NCI-H774 (cell line): ENCODE results near the gene JTB.
A peak's percentile ranks its signal among the peaks of the same experiment; 100 is the strongest.
"Not testable (repeated sequence)": the region's sequence is repeated elsewhere in the genome, so short reads cannot be mapped to it uniquely, and the experiment has no call there.

ENCODE experiments used
- DNase-seq: peaks from one replicate; lab custom pipeline; 2025; lab: John Stamatoyannopoulos, UW

JTB gene

DNA sequence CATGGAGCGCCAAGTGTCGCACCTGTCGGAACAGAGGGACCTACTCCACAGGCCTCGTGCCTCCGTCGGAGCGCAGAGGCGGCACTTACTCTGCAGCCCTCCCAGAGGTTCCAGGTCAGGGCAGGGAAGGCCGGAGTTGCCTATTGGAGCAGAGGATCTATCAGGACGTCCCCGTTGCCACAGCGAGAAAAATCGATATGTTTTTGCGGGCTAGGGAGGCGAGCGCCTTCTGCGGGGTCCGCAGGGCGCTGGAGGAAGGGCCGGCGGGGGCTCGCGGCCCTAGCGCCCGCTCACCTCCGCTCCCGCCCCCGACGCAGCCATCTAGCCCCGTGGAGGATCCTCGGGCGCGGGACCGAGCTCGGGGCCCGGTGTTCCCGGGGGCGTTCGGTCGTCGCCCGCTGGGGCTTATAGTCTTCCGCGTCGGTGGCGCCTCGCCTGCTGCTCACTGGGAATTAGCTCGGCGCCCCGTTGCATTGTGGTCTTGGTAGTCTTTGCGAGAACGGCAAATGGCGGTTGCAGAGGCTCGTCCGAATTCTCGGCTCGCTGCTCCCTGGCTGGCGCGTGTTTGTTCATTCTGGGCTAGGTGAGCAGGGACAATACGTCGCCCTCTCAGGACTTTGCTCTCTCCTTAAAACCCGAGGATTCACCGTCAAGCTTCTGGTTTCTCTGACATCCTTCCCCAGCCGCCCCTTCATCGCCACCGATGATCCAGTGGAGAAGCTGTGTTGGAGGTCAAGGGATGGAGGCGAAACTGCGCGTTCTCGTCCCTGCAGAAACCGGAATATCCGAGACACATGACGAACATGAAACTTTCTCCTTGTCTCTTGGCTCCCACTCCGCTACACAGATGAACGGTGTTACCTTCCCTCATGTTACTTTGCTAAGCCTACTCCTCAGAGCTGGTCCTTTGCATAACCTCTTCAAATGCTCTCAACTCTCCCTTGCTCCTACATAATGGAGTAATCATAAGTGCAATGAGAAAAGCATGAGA, at the start of gene JTB:
Gene JTB, minus strand, starts transcription at position 425 of the 991 bp plus-strand sequence. Its CDS starts 422 bp downstream, at position 3.
- peak; percentile 88 for DNase-seq

DNA sequence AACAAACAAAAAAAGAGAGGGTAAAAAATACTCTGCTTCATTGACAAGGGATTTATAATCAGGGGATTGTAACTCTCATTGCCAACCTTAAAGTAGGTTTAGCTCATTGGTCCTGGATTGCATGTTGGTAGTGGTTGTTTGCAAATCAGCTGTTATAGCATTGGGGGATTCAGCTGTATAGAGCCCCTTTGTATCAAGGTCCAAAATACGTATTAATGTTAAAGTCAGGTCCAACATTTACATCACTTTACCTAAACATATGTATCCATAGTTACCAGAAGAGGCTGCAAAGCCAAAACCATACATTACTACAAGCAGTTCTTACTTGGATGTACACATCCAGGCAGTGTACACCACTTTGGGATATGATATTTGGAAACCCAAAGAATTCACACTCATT, 42.5 kb upstream of the JTB start:
- no peak for DNase-seq

DNA sequence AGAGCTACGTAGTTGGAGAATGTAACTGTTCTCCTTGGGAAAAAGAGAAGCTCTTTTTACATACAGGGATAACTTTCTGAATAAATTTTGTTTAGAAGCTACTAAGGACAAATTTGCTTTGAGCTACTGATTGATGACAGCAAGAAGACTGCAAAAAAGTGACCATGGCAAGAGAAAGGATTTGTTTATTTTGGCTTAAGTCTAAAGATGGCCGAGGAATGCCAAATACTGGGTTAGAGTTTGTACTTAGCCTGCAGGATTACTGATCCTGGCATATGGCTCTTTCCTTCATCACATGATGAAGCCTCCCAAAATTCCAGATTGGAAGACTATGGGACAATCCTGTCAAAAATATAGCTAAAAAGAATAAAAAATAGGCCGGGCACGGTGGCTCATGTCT, 41.8 kb upstream of the JTB start:
- DNase-seq, result no peak

DNA sequence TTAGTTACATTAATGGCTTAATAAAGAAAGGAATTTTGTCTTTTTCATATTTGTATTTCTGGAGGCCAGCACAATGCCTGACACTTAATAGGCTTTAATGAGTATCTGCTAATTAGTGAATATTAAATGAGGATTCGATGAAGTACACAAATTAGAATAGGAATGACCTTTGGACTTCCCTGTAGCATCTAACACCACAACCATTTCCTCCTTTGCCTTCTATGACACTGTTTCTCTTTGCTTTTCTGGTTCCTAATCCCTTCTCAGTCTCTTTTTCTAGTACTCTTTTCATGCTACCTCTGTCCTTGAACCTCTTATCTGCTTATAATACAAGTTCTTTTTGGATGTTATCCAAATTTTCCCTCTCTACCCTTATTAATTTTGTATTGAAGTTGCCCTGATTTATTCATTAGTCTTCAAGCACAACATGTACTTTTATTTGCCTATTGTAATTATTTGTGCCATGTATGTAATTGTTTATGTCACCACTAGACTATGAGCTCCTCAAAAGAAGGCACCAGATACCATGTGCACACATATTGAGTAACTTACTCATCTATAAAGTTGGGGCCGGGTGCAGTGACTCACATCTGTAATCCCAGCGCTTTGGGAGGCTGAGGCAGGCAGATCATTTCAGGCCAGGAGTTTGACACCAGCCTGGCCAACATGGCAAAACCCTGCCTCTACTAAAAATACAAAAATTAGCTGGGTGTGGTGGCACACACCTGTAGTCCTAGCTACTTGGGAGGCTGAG, 36.9 kb upstream of the JTB start:
- no peak for DNase-seq

DNA sequence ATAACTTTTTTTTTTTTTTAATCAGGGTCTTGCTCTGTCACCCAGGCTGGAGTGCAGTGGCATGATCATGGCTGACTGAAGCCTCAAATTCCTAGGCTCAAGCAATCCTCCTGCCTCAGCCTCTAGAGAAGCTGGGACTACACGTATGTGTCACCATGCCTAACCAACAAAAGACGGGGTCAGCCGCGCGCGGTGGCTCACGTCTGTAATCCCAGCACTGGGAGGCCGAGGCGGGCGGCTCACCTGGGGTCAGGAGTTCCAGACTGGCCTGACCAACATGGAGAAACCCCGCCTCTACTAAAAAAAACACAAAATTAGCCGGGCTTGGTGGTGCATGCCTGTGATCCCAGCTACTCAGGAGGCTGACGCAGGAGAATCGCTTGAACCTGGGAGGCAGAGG, 35.1 kb upstream of the JTB start:
- DNase-seq, result not testable (repeated sequence)

DNA sequence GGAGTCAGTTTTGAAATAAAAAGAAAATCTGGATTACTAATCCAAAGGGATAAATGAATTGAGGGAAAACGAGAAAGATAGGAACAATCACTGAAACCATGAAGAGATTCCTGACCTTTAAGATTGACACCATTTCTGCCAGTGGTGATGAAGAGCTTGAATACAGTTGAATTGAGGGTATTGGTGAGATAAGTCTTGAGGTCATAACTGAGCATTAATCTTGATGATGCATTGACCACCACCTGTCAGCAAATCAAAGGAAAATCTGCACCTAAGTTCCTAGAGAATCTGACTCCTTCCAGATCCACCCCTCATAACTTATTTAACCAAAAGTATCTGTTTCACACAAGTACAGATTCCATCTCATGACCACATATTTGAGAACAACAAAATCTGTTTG, 34.7 kb upstream of the JTB start:
- DNase-seq, result no peak

DNA sequence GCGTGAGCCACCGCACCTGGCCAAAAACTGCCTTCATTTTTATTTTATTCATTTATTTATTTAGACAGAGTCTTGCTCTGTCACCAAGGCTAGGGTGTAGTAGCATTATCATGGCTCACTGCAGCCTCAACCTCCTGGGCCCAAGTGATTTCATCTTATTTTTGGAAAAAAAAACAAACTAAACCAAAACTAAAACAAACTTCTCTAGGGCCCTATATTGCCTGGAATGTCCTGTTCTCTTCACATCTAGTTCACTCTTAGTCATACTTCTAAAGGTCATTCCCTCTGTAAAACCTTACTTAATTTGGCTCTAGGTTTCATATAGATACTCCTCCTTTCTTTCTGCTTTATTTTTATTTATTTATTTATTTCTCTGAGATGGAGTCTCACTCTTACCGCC, 28.7 kb upstream of the JTB start:
- no peak for DNase-seq

DNA sequence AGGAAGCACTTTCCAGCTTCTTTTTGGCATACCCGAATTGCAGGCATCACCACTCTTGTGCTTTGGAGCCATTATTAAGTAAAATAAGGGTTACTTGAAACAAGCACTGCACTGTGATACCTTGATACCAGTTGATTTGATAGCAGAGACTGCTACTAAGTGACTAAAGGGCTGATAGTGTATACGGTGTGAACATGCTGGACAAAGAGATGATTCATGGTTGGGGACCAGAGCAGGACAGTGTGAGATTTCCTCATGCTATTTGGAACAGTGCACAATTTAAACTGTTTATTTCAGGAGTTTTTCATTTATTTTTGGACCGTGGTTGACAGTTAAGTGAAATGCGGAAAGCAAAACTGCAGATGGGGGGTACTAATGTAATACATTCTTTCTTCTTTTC, 22.9 kb upstream of the JTB start:
- DNase-seq, result no peak

DNA sequence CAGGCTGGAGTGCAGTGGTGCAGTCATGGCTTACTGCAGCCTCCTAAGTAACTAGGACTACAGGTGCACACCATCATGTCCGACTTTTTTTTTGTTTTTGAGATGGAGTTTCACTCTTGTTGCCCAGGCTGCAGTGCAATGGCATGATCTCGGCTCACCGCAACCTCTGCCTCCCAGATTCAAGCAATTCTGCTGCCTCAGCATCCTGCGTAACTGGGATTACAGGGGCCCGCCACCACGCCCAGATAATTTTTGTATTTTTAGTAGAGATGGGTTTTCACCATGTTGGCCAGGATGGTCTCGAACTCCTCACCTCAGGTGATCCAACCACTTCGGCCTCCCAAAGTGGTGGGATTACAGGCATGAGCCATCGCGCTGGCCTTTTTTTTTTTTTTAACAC, 19.4 kb upstream of the JTB start:
- not testable (repeated sequence) for DNase-seq

DNA sequence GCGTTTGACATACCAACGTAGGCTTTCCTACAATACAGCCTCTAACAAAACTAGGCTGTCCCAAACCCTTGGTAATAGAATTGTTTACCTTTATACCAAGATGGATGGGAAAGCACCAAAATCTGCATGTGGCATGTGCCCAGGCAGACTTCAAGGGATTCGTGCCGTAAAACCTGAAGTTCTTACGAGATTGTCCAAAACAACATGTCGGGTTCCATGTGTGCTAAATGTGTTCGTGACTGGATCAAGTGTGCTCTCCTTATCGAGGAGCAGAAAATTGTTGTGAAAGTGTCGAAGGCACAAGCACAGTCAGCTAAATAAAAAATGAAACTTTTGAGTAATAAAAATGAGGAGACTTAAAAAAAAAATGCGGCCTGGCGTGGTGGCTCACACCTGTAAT, 18.2 kb upstream of the JTB start:
- DNase-seq, result no peak

DNA sequence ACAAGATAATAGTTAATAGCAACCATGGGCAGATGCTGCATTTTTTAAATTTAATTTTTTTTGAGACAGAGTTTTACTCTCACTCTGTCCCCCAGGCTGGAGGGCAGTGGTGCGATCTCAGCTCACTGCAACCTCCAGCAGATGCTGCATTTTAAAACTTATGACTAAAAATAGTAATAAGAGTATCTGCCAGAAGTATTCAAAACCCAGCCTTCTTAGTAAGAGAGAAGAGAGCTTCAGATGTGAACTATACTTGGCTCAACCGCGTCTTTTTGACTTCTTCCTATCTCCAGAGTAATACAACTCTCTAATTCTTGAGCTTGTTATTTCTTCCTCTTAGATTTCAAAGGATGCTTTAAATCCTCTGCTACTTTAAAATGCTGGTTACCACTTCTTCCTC, 17.7 kb upstream of the JTB start:
- no peak for DNase-seq

DNA sequence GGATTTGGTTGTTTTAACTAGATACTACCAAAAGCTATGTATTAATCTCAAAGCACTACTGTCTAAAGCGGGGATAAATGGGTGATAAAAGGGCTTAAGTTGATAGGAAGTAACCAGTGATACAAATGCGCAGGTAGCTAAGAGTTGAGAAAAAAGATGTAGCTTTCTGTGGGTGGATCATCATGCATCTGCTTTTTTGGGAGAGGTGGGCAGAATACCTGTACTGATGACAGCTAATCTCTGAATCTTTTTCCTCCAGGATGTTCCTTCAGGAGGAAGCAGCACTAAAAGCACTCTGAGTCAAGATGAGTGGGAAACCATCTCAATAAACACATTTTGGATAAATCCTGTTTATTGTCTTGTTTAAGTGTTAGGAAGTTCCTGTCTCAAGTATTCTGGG, 14.3 kb upstream of the JTB start:
- DNase-seq, result no peak

DNA sequence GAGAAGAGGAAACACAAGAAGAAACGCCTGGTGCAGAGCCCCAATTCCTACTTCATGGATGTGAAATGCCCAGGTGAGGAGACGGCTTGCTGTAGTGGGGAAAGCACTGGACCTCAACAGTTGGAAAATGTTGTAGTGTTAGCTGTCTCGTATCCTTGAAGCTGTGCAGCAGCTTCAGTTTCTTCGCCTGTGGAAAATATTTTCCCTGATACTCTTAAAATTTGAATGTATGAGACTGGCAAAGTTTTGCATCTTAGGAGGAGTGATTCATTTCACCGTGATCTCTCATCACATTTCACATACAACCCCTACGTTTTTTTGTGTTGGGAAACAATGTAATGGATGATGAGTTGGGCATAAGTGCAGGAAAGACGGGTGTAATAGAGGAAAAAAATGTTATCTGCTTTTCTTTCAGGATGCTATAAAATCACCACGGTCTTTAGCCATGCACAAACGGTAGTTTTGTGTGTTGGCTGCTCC, 13.7 kb upstream of the JTB start:
- DNase-seq, result no peak

DNA sequence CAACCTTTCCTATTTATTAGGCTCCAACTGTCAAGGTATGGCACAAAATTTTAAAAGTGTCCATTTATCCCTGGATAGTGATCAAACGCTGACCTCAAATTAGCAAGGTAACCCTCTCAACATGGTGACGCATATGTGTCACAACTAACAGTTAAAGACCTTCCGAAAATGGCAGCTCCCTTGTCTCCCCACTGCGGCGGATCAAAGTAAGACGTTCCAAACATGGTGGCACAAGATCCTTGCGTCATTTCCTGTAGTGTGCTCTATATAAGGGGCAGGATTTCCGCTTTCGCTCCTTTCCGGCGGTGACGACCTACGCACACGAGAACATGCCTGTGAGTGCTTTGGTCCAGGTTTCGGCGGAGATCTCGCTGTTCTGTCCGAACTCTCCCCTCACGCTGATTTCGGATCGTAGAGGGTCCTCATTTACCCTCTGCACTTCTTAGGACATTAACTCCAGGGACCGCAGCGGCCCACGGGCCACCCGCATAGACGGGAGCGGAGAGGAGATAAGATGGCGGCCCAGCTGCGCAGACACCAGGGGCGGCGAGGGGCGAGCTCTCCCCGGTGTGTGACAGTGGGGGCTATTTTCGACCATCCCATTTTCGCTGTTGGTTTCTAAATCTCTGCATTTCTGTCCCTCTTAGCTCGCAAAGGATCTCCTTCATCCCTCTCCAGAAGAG, 13.1 kb upstream of the JTB start, which contains the start of gene RPS27:
Gene RPS27, plus strand, starts transcription at position 295 of the 683 bp plus-strand sequence. Its CDS starts 35 bp downstream, at position 330.
- peak; percentile 97 for DNase-seq

DNA sequence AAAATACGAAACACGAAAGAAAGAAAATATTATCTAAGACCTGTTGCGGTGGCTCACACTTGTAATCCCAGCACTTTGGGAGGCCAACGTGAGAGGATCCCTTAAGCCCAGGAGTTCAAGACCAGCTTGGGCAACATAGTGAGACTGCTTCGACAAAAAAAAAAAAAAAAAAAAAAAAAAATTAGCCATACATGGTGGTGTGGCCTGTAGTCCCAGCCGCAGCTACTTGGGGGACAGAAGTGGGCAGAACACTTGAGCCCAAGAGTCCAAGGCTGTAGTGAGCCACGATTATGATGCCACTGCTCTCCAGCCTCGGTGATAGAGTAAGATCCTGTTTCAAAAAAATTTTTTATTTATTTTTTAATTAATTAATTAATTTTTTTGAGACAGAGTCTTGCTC, 10.1 kb upstream of the JTB start:
- DNase-seq, result no peak

DNA sequence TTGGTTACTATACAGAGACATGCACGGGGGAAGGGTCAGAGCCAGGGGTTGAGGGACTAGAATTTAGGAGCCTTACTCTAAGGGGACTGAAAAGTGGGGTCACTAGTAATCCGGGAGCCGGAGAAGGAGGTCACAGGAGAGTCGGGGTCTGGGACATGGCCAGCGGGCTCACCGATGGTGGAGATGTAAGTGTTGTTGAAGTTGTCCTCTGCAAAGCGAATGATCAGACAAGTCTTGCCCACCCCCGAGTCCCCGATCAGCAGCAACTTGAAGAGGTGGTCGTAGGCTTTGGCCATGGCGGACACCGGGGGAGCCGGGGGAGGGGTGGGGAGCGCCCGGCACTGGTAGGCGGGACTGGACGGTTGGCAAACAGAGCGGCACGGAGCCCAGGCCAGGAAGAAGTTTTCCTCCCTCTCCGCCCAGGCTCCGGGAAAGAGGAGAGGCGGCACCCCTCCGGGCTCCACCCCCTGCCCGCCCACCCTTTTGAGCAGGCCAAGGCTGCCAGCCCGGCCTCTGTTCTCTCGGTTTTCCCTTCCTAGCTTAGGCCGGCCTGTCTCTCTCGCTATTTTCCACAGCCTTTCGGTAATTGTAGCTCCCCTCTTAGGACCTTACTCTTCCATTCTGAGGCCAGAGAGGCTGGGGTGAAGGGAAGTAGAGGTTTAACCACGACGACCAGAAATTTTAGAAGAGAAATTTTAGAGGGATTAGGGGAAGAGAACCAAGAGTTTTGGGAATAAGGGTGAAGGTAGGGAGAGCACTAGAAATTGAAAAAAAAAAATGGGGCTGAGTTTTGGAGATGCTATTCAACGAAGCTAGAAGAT, 8.7 kb upstream of the JTB start, which contains the start of gene RAB13:
Gene RAB13, minus strand, starts transcription at position 399 of the 821 bp plus-strand sequence. Its CDS starts 103 bp downstream, at position 296.
- DNase-seq, result peak; percentile 80

DNA sequence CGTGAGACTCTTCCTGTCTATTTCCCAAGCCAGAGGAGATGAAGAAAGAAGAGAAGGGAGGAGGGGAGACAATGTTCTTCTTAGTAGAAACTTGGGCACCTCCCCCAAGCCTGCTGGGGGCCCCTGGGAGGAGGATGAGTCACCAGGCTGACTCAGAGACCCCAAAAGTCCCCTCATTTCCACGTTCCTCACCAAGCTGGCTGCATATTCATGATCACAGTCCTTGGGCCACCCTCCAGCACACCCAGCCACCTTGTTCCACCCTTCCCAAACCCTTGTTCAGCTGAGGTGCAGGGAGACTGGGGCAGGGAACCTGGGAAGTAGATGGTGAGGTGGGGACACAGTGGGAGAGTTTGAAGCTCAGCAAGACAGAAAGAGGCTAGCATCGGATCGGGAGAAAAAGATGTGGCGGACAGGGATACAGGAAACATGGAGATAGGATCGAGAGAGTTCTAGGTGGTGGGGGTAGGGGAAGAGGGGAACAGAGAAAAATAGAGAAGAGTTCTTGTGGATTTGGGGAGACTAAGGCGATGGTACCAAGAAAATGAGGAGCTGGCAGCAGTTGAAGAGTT, 8.0 kb upstream of the JTB start:
- DNase-seq, result no peak

DNA sequence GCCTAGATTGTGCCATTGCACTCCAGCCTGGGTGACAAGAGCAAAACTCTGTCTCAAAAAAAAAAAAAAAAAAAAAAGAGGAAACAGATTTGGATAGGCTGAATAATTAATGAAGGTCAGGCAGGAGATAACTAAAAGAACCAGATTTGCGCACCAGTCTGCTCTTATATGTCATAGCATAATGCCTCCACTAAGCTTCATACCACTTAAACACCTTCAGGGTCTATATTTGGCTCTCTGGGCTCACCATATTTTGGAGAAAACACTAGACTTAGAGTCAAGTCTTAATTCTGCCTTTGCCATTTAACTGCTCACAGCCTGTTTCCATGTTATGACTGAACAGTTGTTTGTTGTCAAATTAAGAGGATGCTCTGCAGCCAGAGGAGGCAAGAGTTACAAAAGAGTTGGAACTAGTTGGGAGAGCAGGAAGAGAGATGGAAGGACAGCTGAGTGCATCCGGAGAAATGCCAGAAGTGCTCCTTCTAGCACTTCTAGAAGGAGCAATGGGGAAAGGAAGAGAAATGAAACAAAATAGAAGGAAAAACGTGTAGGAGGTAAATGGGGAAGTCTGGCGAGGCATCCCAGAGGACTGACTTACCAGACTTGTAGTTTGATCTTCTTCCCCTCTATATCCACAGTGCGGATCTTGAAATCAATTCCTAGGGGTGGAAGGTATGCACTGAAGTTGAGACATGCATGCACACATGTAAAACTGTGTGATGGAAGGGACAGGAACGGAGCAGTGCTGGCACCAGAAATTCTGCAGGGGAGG, 6.8 kb upstream of the JTB start:
- DNase-seq, result no peak

DNA sequence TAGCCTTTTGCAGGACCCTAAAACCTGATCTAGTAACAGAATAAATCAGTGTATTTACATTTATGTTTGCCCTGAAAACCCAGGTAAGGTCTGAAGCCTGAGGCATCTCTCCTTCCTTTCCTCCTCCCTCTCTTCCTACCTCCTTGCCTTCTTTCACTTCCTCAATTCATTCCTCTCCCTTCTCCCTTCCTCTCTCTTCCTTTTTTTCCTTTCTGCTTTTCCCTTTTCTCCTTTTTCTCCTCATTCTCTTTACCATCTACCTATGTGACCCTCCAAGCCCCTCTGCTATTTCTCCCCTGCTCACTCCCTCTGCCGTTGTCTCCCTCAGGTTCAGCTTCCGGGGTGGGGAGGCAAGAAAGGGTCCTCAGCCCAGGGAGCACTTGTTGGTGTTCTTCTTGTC, 4.3 kb upstream of the JTB start:
- DNase-seq, result not testable (repeated sequence)

DNA sequence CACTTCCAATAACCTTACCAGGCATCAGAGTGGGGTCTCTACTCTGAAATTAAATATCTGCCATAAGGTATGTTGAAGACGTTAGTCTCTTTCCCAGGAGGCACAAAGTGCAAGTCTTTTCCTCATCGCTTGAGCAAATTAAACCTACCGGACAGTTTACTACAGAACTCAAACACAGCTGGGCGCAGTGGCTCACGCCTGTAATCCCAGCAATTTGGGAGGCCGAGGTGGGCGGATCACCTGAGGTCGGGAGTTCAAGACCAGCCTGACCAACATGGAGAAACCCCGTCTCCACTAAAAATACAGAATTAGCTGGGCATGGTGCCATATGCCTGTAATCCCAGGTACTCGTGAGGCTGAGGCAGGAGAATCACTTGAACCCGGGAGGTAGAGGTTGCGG, 1.6 kb upstream of the JTB start:
- DNase-seq, result not testable (repeated sequence)
